IPS-18c (cell line): ENCODE data around the gene KRT82.
"Not testable (repeated sequence)": the region's sequence is repeated elsewhere in the genome, so short reads cannot be mapped to it uniquely, and the experiment has no call there.

Source experiments
- H3K4me3 ChIP-seq: 2 replicates; pipeline ENCODE4 v1.7.0; 2013; ENCODE audit warnings: low read depth, mild to moderate bottlenecking, low read length, moderate library complexity; ENCODE audit not compliant: insufficient read depth
- H3K9me3 ChIP-seq: one replicate; pipeline ENCODE4 v1.6.1; 2013; ENCODE audit warnings: mild to moderate bottlenecking, low read length, moderate library complexity; ENCODE audit not compliant: control insufficient read depth, insufficient read depth

KRT82 gene

DNA sequence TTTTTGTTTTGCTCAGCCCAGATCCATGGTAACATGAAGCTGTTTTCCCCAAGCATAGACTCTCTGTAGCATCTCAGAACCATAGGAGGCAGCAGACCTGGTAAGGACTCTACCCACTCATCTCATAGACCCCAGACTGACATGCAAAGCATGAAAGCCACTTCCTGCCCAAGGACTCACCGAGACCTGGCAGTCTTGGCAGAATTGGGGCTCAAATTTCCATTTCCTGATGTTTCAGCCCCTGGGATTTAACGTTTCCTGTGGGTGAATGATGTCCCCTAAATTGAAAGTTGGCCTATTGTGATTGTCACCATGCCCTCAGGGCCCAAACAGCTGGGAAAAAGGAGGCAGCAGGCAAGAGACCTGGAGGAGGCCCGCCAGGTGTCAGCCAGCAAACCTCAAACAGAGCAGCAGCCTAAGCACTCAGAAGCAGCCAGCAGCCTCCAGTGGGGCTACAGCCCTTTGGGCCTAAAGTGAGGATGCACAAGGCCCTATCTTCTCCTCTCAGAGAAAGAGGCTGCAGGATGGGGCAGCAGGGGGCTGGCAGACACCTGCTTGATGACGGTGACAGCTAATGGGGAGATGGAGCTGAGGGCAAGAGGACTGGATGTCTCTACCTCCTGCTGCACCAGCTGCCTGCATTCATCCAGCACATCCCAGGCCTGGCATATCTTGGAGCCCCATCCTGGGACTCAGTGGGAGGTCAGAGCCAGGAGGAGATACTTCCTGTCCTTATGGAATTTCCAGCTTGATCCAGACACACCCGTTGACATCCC, 47.4 kb downstream of the KRT82 start:
- Histone ChIP-seq H3K9me3 (no peaks in the 10 kb centered on the region), H3K4me3 (no peak overlapping the region)

DNA sequence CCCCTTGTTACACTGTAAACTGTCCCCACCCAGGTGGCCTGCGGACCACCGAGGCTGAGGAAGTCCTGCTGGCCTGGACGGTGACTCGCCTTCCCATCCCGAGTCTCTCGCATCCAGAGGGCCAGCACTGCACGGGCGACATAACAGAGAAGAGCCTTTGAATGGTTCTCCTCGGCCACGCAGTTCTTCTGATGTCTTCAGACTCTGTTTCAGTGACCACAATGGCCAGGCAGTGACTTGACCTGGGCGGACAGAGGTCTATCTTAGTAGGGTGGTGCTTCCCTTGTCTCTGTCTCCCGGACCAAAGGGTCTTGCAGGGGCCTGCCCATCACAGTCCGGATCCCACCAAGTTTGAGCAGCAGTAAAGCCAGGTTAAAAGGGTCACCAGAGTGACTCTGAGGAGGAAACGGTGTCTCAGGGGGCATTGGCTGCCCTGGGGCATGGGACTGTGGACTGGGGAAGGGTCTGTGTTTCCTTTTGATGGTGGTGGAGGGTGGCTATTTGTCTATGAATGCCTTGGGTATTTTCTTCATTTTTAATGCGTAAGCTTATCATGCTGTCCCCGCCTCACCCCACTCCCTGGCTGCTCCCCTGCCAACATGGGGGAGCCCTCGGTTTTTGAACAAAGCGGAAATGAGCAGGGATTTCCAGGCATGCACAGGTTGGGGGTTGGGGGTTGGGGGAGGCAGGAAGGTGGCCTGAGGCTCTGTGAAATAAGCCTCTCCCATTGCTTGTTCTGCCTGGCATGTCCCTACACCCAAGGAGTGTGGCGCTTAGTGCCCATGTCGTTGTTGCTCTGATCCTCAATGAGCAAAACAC, 49.2 kb downstream of the KRT82 start:
- Histone ChIP-seq H3K9me3 (no peaks in the 10 kb centered on the region), H3K4me3 (no peak overlapping the region)

DNA sequence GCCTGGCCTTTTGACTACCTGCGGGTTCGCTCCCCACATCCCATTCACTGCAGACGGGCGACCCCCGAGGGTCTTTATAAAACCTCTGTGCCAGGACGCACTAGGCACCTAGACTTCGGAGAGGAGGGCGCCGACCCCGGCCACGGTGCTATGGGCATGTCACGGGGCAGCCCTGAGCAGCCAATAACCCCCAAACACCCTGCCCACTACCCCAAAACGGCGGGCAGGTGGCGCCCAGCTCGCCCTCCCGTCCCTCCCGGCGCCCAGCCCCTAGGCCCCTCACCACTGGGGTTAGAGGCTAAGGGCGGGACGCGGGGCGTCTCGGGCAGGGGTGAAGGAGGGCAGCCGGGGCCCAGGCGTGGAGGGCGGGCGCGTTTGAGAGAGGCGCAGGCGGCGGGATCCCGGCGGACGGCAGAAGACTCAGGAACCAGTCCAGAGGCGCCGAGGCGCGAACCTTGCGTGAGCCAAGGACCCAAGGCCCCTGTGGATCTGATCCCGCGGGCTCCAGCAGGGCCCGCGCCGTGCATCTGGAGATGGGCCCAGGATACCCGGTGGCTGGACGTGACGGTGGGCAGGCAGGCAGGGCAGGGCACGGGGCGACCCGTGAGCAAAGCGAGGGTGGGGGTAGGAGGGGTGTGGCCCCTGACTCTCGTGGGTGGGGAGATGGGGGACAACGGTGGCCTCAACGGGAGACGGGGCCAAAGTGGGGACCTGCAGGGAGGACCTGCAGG, 49.9 kb downstream of the KRT82 start:
- H3K4me3 ChIP-seq = no peak overlapping the region
- H3K9me3 ChIP-seq = no peaks in the 10 kb centered on the region

DNA sequence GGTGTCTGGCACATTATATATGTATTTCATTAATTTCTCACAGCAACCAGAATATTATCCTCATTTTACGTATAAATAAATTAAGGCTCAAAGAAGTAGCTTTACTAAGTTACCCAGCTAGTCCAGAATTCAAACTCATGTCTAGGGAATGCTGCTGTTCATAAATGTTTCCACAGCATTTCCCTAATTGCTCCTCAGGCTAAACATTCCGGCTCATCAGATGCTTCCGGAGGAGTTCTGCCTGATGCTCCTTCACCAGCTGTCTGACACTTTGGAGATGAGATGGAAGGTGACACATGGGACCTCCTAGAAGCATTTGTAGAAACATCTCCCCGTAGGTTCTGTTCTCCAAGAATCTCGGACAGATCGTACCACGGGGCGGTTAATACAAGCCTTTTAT, 51.0 kb downstream of the KRT82 start:
- H3K9me3 ChIP-seq = no peaks in the 10 kb centered on the region
- H3K4me3 ChIP-seq = no peak overlapping the region

DNA sequence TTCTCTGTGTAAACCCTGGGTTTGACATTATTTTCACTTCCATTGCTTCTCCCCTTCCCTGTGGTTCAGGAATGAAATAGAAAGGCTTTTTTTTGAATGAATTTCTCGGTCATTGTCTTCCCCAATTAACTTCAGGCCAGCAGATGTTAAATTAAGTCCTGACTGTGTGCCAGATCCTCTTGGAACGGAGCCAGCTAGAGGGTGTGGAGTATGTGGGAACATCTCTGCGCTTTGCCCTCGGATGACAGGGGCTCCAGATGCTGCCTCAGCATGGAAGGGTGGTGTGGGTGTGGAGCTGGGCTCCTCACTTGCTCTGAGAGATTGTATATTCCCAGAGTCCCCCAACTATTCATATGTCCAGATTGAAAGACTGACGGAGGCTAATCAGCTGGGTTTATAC, 51.9 kb downstream of the KRT82 start:
- H3K4me3 ChIP-seq = no peak overlapping the region
- H3K9me3 ChIP-seq = no peaks in the 10 kb centered on the region

DNA sequence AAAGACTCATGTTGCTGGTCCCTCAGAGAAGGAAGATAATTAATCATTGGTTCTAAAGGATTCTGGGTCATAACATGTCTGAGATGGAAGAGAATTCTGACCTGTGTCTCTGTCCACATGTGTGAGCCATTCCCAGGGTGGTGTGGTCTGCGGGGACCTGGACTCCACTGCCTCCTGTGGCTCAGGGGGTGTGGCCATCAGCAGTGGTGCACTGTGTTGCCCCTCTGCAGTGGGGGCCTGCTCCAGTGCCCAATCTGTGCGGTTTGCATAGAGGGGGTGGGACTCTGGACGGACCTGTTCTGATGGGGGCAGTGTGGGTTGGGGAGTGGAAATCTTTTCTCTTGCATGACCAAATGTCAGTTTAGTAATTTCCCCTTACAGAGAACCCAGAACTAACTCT, 52.4 kb downstream of the KRT82 start:
- Histone ChIP-seq H3K4me3 (no peak overlapping the region), H3K9me3 (no peaks in the 10 kb centered on the region)

DNA sequence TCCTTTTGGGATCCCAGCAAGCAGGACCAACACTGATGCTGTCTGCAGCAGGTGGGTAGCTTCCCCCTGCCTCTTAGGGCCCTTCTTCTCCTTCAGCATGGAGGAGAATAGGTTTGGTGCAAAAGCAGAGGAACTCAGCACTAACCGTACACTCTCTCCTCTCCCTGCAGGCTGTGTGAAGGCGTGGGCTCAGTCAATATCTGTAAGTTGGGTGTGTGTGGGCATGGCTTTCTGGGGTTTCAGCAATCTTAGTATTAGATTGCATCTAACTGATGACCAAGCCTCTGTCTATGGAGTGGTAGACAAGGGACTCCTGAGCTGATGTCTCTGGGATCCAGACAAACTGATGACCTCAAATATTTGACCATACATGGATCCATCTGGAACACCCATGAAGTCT, 53.2 kb downstream of the KRT82 start:
- H3K4me3 ChIP-seq = no peak overlapping the region
- no peaks in the 10 kb centered on the region for H3K9me3 ChIP-seq

DNA sequence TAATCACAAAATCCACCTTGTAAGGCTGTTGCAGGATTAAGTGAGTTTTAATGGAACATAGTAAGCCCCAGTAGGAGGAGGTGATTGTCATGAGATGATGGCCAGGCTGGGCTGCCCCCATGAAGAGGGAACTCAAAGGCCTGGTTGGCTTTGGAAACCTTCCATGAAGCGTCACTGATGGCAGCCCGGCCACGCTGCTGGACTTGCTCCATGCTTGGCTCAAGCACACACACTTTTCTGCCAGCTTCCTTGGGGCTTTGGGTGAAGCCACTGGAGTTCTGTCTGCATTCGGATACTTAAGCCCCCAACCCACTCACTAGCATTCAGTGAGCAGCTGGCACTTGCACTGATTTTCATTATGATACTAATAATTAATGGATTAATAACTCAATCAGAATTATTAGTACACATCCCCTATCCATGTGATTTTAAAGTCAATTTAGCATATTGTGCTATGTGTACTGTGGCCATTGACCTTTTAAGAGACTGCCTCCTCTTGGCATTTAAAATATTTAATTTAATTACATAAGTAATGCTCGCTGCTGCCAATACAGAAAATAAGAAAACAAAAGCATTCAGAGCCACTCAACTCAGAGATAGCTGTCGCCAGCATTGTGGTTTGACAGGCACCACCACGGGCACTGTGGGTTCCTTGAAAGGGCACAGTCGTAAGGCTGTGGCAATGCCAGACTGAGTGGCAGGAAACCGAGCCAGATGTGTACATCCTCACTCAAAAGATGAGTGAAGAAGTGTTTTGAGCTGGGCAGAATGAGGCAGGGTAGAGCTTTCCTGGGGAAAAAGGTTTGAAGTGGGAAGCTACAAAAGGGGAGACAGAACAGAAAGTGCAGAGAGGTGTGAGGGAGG, 54.7 kb downstream of the KRT82 start:
- Histone ChIP-seq H3K4me3 (no peak overlapping the region), H3K9me3 (no peaks in the 10 kb centered on the region)

DNA sequence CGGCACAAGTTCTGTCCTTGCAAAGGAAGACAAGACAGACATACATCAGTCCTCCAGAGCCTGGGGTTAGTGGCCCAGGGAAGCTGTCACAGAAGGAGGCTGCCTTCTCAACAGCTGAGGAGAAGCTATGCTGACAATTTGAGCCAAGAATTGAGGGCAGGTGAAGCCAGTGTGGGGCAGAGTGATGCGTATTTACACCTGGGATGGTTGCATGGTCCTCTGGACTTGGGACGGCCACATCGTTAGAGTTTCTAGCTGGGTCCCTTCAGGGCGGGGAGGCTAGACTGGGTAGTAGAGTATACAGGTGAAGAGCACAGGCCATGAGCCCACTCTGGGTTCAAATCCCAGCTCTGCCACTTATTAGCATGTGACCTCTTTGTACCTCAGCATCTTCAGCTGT, 55.3 kb downstream of the KRT82 start:
- no peak overlapping the region for H3K4me3 ChIP-seq

DNA sequence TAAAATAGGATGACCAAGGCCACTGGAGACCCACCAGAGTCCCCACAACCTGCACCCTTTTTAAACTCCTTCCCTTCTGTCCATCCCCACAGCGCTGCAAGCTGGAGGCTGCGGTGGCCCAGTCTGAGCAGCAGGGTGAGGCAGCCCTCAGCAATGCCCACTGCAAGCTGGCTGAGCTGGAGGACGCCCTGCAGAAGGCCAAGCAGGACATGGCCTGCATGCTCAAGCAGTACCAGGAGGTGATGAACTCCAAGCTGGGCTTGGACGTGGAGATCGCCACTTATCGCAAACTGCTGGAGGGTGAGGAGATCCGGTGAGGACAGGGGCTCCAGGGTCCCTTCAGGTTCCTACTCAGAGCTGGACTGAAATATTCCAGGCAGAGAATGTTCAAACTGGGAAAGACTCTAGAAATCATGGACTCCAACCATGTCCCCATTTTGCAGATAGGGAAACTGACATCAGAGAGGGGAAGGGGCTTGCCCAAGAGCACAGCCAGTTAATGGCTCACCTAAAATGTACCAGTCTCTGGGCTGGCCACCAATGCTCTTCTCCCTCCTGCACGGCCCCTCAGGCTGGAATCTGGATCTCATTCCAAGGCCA, 56.0 kb downstream of the KRT82 start:
- Histone ChIP-seq H3K9me3 (no peaks in the 10 kb centered on the region), H3K4me3 (no peak overlapping the region)

More for the DNA sequence above, 55.3 kb downstream of the KRT82 start:
- no peaks in the 10 kb centered on the region for H3K9me3 ChIP-seq

DNA sequence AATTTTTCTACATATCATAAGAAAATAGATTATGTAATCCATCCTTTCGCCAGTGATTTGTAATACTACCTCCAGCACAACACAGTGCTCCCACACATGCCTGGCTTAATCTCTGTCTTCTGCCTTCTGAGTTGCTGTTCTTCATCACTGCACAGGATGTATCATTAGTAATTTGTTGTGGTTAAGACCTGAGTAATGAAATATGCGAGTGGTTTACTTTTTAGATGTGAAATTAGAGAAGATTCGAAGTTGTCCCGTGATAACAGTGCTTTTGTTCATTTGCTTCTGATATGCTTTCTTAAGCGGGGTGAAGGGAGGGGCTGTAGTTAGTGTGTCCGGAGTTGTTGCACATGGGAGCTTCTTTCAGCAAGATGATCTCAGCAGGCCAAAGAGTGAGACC, 56.9 kb downstream of the KRT82 start:
- Histone ChIP-seq H3K4me3 (no peak overlapping the region), H3K9me3 (no peaks in the 10 kb centered on the region)

DNA sequence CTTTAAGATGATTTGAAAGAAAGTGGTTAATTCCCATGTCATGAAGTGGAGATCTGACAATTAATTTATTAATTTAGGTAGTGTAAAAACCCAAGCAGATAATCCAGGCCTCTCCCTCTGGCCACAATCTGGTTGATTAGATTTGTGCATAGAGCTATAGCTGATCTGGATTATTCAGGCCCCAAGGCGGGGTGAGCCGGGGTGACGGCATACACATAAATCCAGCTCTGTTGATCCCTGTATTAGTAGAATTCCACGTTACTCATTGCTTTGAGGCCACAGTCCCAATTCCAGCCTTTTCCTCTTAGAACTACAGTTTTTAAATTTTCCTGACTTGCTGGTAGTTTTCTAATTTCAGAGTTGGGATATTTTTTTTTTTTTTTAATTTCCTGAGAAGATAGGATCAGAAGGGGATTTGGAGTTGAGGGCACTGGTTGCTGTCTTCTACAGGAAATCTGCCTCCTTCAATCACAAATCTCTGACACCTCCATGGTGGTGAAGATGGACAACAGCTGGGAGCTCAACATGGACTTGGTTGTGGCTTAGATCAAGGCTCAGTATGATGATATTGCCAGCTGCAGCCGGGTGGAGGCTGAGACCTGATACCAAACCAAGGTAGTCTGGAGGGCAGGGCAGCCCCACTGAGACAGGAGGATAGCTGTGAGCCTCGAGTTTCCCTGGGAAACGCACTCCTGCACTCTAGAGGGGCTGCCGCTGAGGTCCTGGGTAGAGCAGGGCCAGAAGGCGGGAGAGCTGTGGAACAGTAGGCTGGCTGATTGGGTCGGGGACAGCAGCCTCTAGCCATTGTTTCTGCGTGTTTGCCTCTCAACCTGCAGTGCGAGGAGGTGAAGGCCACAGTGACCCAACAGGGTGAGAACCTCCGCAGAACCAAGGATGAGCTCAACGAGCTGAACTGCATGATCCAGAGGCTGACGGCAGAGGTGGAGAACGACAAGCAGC, 58.3 kb downstream of the KRT82 start:
- no peak overlapping the region for H3K4me3 ChIP-seq
- no peaks in the 10 kb centered on the region for H3K9me3 ChIP-seq

DNA sequence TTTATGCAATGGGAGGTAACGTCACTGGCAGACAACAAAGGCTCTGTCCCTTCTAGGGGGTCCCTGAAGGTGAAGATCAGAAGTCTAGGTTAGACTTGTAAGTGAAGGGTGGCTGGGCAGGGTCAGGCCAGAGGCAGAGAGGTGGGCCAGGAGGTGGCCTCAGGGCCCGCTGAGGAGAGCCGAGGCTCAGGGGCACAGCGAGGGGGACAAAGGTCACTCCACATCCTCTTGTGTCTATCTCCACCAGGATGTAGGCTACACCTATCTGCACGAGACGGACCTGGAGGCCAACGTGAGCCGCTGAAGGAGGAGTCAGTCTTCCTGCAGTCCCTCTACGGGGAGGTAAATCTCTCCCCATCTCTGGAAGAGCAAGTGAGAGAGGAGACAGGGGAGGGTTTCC, 59.1 kb downstream of the KRT82 start:
- no peak overlapping the region for H3K4me3 ChIP-seq
- H3K9me3 ChIP-seq = no peaks in the 10 kb centered on the region

DNA sequence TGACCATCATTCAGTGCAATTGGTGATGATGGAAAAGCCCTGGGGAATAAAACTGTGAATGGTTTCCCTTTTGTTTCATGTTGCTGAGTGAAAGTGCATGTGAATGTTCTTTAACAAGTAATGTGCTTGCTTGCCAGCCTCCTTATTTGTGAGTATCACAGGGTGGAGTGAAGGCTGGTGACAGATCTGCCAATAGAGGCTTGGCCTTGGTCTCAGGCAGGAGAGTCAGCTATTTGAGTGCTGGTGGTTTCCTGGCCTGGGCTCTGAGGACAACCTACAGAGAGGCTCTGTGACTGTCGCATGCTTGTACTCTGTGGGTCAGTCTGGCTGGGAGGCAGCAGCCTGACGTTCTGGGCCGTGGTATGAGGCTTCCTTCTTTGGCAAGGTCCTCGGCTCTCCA, 59.5 kb downstream of the KRT82 start:
- no peaks in the 10 kb centered on the region for H3K9me3 ChIP-seq
- H3K4me3 ChIP-seq = no peak overlapping the region

DNA sequence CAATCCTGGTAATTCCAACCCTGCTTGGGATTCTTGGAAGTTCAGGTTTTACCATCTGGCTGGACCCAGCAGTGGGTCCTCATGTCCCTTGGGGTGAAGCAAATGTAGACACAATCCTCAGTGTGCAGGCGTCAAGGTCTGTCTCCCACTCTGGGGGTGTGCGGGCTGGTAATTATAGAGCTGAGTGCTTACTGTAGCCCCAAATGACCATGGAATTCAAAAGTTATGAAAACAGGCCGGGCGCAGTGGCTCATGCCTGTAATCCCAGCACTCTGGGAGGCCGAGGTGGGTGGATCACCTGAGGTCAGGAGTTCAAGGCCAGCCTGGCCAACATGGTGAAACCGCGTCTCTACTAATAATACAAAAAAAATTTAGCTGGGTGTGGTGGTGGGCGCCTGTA, 61.1 kb downstream of the KRT82 start:
- not testable (repeated sequence) for H3K4me3 ChIP-seq, H3K9me3 ChIP-seq

DNA sequence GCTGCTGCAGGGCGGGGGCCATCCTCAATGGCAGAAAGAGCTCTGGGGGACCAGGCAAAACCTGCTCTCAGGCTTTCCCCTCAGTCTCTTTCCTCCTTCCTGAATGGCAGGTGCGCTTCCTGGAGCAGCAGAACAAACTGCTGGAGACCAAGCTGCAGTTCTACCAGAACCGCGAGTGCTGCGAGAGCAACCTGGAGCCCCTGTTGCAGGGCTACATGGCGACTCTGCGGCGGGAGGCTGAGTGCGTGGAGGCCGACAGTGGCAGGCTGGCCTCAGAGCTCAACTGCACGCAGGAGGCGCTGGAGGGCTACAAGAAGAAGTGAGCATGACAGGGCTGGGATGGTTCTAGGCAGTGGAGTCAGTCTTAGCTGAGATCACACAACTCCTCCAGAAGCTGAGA, 62.0 kb downstream of the KRT82 start:
- Histone ChIP-seq H3K4me3 (no peak overlapping the region), H3K9me3 (no peaks in the 10 kb centered on the region)
